PC-9 (cell line): Measurements from ENCODE around the gene TMTC2.

Source experiments
- EZH2 ChIP-seq: fragments of 200-600 bp; sonication (generic); IDR thresholded peaks from 2 replicates; pipeline ENCODE4 v1.8.0; 2017; ENCODE audit warnings: antibody characterized with exemption, low read depth
- TF ChIP-seq, protein P1 (sequence below): fragments of 200-600 bp; sonication (generic); conservative IDR thresholded peaks from 2 replicates; pipeline ENCODE4 v1.6.1; 2017; ENCODE audit warnings: mixed run types, antibody characterized with exemption, mild to moderate bottlenecking, moderate library complexity

DNA sequence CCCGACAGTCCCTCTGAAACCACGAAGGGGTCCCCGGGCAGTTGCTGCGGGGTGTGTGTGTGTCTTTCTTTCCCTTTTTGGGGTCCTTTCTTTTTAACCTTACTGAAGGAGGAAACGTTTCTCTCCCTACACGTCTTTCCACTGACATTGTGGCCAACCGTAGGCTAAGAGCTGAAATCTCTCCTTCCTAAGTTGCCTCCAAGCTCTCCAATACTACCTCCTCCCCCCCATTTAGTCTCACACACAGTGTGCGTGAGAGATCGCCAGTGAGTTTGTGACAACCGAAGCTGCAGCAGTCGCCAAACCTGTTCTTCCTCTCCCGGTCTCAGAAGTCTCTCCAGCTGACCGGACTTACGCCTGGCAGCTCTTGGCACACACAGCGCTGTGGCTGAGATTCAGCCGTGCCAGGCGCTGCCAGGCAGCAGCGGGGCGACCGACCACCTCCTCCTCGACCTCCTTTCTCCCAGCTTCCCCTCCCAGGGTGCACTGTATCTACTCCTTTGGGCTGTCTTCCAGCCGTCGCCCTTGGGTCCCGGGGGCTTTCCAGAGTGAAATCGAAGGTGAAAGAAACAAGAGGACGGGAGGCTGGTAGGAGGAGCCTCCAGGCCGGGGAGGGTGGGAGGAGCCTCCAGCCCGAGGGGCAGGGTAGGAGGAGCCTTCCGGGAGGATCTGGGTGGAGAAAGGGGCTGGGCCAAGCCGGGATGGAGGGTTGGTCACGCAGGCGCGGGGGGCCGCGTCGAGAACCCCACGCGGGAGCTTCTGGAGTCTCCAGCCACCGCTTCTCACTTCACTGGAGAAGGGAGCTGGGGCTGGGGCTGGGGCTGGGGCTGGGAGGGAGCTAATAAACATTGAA lies at the start of gene TMTC2:
- TF ChIP-seq, protein P1, sequence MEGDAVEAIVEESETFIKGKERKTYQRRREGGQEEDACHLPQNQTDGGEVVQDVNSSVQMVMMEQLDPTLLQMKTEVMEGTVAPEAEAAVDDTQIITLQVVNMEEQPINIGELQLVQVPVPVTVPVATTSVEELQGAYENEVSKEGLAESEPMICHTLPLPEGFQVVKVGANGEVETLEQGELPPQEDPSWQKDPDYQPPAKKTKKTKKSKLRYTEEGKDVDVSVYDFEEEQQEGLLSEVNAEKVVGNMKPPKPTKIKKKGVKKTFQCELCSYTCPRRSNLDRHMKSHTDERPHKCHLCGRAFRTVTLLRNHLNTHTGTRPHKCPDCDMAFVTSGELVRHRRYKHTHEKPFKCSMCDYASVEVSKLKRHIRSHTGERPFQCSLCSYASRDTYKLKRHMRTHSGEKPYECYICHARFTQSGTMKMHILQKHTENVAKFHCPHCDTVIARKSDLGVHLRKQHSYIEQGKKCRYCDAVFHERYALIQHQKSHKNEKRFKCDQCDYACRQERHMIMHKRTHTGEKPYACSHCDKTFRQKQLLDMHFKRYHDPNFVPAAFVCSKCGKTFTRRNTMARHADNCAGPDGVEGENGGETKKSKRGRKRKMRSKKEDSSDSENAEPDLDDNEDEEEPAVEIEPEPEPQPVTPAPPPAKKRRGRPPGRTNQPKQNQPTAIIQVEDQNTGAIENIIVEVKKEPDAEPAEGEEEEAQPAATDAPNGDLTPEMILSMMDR = no peak
- TF ChIP-seq EZH2 = no peak
